DND-41 (cell line): ENCODE results near the gene PAPLN.

Source experiments
- CTCF ChIP-seq: IDR thresholded peaks from 2 replicates; pipeline ENCODE4 v1.5.1; 2012; ENCODE audit warnings: borderline replicate concordance, low read length, moderate library complexity, mild to moderate bottlenecking; ENCODE audit not compliant: poor library complexity, severe bottlenecking; ENCODE audit errors: extremely low read depth
- EZH2 ChIP-seq: IDR thresholded peaks from 3 replicates; pipeline ENCODE4 v1.6.1; 2012; ENCODE audit warnings: borderline replicate concordance, low read depth, mild to moderate bottlenecking, moderate library complexity, low read length, inconsistent platforms; ENCODE audit not compliant: severe bottlenecking

- TF ChIP-seq CTCF (no peak), EZH2 (no peak)
Observed at GRCh38 chr14:73250317-73250713, 13.0 kb downstream of the PAPLN start.
